ENCODE data around the gene YBX2.

Gene YBX2

GRCh38 chr17:7243453-7243729, 51.0 kb downstream of the YBX2 start:
- TF ChIP-seq, protein P1, sequence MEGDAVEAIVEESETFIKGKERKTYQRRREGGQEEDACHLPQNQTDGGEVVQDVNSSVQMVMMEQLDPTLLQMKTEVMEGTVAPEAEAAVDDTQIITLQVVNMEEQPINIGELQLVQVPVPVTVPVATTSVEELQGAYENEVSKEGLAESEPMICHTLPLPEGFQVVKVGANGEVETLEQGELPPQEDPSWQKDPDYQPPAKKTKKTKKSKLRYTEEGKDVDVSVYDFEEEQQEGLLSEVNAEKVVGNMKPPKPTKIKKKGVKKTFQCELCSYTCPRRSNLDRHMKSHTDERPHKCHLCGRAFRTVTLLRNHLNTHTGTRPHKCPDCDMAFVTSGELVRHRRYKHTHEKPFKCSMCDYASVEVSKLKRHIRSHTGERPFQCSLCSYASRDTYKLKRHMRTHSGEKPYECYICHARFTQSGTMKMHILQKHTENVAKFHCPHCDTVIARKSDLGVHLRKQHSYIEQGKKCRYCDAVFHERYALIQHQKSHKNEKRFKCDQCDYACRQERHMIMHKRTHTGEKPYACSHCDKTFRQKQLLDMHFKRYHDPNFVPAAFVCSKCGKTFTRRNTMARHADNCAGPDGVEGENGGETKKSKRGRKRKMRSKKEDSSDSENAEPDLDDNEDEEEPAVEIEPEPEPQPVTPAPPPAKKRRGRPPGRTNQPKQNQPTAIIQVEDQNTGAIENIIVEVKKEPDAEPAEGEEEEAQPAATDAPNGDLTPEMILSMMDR (IDR thresholded peaks at IDR 0.05; ENCODE audit: low read depth, low read length): no peak
- H3K4me3 ChIP-seq (ENCODE audit: low read depth, low read length): peak overlapping the region; percentile 92

DNA sequence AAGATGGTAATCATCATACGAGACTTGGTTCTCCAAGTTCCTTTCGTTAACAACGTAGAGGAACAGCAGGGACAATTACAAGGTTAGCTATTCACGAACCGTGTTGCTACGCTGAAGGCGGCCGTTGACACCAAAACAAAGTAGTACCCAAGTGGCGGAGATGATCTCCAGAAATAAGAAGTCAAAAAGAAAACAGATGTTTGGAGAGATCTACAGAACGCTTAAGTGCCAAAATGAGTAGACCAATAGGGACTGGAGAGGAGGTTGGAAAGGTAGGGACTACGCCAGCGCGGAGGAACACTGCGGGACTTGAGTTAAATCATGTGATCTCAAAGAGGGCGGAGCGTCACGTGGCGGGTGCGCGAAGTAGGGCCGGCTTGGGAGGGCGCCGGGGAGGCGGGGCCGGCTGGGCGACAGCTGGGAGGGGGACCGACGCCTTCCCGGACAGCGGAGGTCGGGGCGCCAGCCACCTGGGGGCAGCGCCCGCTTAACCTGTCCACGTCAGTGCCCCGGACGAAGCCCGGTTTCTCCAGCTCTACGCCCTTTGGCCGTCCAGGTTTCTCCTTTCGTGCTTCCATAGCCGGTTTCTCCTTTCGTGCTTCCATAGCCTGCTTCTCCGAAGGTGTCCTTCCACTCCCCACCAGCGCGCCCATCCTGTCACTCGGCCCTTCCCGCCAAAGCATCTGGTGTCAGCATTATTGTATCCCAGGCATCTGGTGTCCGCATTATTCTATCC, 51.6 kb downstream of the YBX2 start:
- TF ChIP-seq, protein P1 (IDR thresholded peaks at IDR 0.05; ENCODE audit: low read depth, low read length): no peak

GRCh38 chr17:7241783-7242716, 52.4 kb downstream of the YBX2 start, which contains the start of gene GABARAP:
Gene GABARAP, minus strand, starts transcription at chr17:7242449. Its CDS starts 119 bp downstream, at chr17:7242330.
- peak within 1 kb of the TSS; percentile 92 for H3K4me3 ChIP-seq (ENCODE audit: low read depth, low read length)
- TF ChIP-seq, protein P1 (IDR thresholded peaks at IDR 0.05; ENCODE audit: low read depth, low read length): no peak

More for the DNA sequence above, 51.6 kb downstream of the YBX2 start:
- peak overlapping the region; percentile 92 for H3K4me3 ChIP-seq (ENCODE audit: low read depth, low read length)

DNA sequence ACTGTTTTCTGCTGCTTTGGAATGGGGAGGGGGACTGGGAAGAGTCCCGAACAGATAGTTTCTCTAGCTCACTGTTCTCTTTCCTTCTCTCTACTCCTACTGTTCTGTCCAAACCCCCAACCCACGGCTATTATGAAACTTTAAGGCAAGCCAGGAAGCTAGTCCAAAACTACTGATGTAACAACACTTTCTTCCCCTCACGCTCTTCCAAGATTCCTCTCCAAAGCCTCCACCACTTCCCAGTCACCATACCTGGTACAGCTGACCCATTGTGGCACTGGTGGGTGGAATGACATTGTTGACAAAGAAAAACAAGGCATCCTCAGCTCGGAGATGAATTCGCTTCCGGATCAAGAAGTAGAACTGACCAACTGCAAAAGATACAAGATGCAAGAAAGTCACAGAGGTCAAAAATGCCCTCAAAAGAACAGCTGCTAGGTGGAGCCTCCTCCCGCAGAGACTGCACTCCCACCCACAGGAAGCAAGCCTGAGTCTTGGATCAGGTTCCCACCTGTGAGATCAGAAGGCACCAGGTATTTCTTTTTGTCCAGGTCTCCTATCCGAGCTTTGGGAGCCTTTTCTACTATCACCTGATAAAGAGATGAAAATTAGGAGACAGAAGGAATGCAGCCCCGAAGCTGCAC, 53.2 kb downstream of the YBX2 start:
- H3K4me3 ChIP-seq (ENCODE audit: low read depth, low read length): peak overlapping the region; percentile 92
- TF ChIP-seq, protein P1 (IDR thresholded peaks at IDR 0.05; ENCODE audit: low read depth, low read length): no peak

GRCh38 chr17:7240375-7240774, 54.1 kb downstream of the YBX2 start:
- H3K4me3 ChIP-seq (ENCODE audit: low read depth, low read length): peak overlapping the region; percentile 92
- TF ChIP-seq, protein P1 (IDR thresholded peaks at IDR 0.05; ENCODE audit: low read depth, low read length): no peak

DNA sequence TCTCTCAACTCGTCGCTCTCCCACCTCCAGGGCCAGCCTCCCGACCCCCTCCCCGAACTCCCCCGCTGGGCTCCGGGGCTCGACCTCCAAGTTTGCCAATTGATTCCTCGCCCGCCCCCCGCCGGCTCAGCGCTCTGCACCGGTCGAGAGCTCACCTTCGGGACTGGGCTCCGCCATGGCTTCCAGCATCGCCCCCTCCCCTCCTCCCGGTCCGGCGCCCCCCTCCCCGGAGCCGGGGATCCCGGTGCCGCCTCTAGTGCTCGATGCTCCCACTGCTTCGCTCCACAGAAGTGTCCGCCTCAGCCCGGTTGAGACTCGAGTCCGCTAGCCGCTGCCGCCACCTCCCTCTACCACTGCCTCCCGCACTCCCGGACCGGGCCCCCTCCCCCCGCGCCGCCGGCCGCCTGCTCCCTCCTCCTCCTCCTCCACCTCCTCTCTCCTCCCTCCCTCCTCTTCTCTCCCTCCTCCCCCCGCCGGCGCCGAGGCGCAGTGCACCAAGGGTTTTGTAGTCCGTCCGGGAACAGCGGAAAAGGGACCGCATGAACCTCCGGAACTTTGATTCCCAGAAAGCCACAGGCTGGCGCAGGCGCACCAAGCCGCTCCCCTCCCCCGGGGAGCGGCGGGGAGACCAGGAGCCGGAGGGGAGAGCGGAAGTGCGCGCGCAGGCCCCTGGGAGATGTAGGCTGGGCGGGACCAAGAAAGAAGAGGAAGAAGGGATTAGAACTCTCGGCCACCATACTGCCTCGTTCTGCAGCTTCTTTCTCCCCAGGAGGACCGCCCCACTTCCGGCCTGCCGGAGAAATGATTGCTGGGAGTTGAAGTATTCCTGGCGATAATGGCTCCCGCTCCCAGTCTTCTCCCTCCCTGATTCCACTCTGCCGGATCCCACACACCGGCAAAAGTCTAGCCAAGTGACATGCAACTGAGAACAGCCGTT, 55.1 kb downstream of the YBX2 start, which contains the start of gene PHF23:
Gene PHF23, minus strand, starts transcription at position 367 of the 937 bp plus-strand sequence. Its CDS starts 178 bp downstream, at position 189.
- TF ChIP-seq, protein P1 (IDR thresholded peaks at IDR 0.05; ENCODE audit: low read depth, low read length): no peak
- H3K4me3 ChIP-seq (ENCODE audit: low read depth, low read length): peak within 1 kb of the TSS; percentile 99

Data from WI38 (cell line).